Choroid plexus epithelial cell (primary cell): ENCODE data around the gene OSBPL9.
"Not testable (repeated sequence)": the region's sequence is repeated elsewhere in the genome, so short reads cannot be mapped to it uniquely, and the experiment has no call there.

ENCODE experiments used
- DNase-seq: peaks from one replicate; pipeline ENCODE4 v3.0.0-alpha.2; 2010; ENCODE audit warnings: low read depth
- H3K4me3 ChIP-seq: 2 replicates; pipeline ENCODE4 v1.5.1; 2011; ENCODE audit warnings: low read depth, mild to moderate bottlenecking, control low read depth, low read length, moderate library complexity
- TF ChIP-seq, protein P1 (sequence below): conservative IDR thresholded peaks from 2 replicates; pipeline ENCODE4 v1.5.1; 2011; ENCODE audit warnings: low read depth, mild to moderate bottlenecking, control low read depth, inconsistent platforms, low read length, moderate library complexity

OSBPL9 gene

DNA sequence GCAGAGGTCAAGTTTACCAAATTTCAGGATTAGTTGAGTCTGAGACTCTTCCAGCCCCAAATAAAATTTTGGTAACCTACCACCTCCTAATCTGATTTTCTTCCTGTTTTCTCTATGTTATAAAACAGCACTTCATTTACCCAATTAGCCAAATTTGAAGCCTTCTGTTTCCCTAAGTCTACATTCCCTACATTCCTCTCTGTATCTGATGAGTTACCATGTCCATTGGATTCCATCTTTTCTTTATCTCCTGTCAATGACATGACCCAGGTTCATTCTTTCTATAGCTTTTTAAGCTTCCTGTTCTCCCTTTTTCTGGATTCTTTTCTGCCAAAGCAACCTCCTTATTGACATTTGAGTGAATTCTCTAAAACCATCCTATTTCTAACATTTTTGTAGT lies 72.8 kb downstream of the OSBPL9 start:
- DNase-seq = no peak
- no peak overlapping the region for H3K4me3 ChIP-seq
- TF ChIP-seq, protein P1, sequence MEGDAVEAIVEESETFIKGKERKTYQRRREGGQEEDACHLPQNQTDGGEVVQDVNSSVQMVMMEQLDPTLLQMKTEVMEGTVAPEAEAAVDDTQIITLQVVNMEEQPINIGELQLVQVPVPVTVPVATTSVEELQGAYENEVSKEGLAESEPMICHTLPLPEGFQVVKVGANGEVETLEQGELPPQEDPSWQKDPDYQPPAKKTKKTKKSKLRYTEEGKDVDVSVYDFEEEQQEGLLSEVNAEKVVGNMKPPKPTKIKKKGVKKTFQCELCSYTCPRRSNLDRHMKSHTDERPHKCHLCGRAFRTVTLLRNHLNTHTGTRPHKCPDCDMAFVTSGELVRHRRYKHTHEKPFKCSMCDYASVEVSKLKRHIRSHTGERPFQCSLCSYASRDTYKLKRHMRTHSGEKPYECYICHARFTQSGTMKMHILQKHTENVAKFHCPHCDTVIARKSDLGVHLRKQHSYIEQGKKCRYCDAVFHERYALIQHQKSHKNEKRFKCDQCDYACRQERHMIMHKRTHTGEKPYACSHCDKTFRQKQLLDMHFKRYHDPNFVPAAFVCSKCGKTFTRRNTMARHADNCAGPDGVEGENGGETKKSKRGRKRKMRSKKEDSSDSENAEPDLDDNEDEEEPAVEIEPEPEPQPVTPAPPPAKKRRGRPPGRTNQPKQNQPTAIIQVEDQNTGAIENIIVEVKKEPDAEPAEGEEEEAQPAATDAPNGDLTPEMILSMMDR = no peak

DNA sequence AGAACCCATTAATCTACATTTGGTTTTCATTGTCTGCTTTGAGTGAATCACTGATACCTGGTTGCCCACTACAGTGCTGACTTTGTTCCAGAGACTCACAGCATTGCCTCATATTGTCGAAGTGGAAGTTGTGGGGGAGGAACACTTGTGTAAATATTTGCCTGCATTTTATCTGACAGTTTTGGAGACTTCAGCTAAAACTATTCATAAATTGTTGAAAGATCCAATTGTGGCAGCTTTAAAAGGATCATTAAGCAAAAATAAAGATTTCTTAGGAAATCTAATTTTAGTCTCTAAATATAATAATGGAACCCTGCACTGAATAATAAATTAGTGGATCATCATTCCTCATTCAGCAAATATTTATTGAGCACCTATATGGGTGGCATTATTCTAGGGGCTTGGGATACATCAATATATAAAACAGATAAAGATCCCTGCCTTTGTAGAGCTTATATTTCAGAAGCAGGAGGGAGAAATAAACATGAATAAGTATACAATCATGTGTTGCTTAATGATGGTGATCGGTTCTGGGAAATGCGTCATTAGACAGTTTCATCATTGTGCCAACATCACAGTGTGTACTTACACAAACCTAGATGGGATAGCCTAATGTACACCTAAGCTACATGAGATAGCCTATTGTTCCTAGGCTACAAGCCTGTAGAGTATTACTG lies 73.5 kb downstream of the OSBPL9 start:
- no peak overlapping the region for H3K4me3 ChIP-seq
- TF ChIP-seq, protein P1 = no peak
- peak; percentile 95 for DNase-seq

GRCh38 chr1:51691920-51692319 lies 75.0 kb downstream of the OSBPL9 start:
- TF ChIP-seq, protein P1 = no peak
- H3K4me3 ChIP-seq = no peak overlapping the region
- no peak for DNase-seq

- no peak overlapping the region for H3K4me3 ChIP-seq
- DNase-seq = peak; percentile 55
- TF ChIP-seq, protein P1 = no peak
These were observed 76.7 kb downstream of the OSBPL9 start for GRCh38 chr1:51693419-51694155.

- TF ChIP-seq, protein P1 = no peak
- peak; percentile 55 for DNase-seq
- H3K4me3 ChIP-seq = no peak overlapping the region
These were observed 80.3 kb downstream of the OSBPL9 start for GRCh38 chr1:51697166-51697565.

DNA sequence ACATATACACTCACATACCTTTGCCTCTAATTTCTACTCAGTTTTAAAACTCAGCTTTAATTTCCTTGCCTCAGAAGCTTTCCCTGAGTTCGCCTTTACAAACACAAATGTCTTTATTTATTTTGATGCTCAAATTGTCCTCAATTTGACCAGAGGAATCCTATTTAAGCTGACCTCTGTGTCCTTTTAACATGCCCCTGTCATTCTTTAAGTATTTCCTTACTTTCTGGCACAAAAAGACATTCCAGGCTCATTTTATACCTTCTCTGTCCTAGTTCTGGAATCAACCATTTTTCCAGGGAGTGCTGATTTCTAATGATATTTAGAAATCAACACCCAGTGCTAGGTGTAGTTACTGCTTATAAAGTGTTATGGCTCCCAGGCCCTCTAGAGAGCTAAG lies 82.5 kb downstream of the OSBPL9 start:
- DNase-seq = peak; percentile 63
- no peak overlapping the region for H3K4me3 ChIP-seq
- TF ChIP-seq, protein P1 = no peak

DNA sequence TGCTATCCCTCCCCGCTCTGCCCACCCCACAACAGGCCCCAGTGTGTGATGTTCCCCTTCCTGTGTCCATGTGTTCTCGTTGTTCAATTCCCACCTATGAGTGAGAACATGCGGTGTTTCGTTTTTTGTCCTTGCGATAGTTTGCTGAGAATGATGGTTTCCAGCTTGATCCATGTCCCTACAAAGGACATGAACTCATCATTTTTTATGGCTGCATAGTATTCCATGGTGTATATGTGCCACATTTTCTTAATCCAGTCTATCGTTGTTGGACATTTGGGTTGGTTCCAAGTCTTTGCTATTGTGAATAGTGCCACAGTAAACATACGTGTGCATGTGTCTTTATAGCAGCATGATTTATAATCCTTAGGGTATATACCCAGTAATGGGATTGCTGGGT lies 84.9 kb downstream of the OSBPL9 start:
- H3K4me3 ChIP-seq, DNase-seq: not testable (repeated sequence)

GRCh38 chr1:51702220-51702619 lies 85.3 kb downstream of the OSBPL9 start:
- not testable (repeated sequence) for DNase-seq, H3K4me3 ChIP-seq
